ENCODE data around the gene MRPL3.

MRPL3 gene

GRCh38 chr3:131454501-131454900 lies 48.3 kb downstream of the MRPL3 start:
- Histone ChIP-seq H2AFZ (ENCODE audit: low read length) (no peak overlapping the region), H3K9ac (ENCODE audit: low read length) (no peak overlapping the region), H3K27ac (ENCODE audit: low read length) (no peak overlapping the region), H4K20me1 (ENCODE audit: insufficient read depth, low read length) (no peaks in the 10 kb centered on the region), H3K79me2 (ENCODE audit: low read length) (no peaks in the 10 kb centered on the region), H3K4me2 (ENCODE audit: low read depth, low read length) (no peak overlapping the region), H3K9me2 (replicated peaks; ENCODE audit: insufficient read depth, low read length) (no peaks in the 10 kb centered on the region), H3K9me3 (replicated peaks; ENCODE audit: insufficient read depth, low read length) (no peaks in the 10 kb centered on the region), H3K4me1 (ENCODE audit: low read length) (no peaks in the 10 kb centered on the region), H3K36me3 (replicated peaks; ENCODE audit: insufficient read depth, low read length) (no peaks in the 10 kb centered on the region), H3F3A (ENCODE audit: insufficient read depth, low read length) (no peaks in the 10 kb centered on the region), H3K4me3 (ENCODE audit: low read length) (no peak overlapping the region), H3K27me3 (replicated peaks; ENCODE audit: insufficient read depth, low read length) (no peaks in the 10 kb centered on the region)
- TF ChIP-seq, protein P1, sequence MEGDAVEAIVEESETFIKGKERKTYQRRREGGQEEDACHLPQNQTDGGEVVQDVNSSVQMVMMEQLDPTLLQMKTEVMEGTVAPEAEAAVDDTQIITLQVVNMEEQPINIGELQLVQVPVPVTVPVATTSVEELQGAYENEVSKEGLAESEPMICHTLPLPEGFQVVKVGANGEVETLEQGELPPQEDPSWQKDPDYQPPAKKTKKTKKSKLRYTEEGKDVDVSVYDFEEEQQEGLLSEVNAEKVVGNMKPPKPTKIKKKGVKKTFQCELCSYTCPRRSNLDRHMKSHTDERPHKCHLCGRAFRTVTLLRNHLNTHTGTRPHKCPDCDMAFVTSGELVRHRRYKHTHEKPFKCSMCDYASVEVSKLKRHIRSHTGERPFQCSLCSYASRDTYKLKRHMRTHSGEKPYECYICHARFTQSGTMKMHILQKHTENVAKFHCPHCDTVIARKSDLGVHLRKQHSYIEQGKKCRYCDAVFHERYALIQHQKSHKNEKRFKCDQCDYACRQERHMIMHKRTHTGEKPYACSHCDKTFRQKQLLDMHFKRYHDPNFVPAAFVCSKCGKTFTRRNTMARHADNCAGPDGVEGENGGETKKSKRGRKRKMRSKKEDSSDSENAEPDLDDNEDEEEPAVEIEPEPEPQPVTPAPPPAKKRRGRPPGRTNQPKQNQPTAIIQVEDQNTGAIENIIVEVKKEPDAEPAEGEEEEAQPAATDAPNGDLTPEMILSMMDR (IDR thresholded peaks at IDR 0.05; ENCODE audit: low read length), result no peak
- TF ChIP-seq EZH2phosphoT487 (IDR thresholded peaks at IDR 0.05; ENCODE audit: low read length), result no peak
- no peak for TF ChIP-seq EZH2 (optimal IDR thresholded peaks at IDR 0.05; ENCODE audit: low read depth, low read length)
- DNase-seq, result no peak

- Histone ChIP-seq H3K9me3 (replicated peaks; ENCODE audit: insufficient read depth, low read length) (no peaks in the 10 kb centered on the region), H3K4me3 (ENCODE audit: low read length) (no peak overlapping the region), H3F3A (ENCODE audit: insufficient read depth, low read length) (no peaks in the 10 kb centered on the region), H2AFZ (ENCODE audit: low read length) (no peak overlapping the region), H3K9me2 (replicated peaks; ENCODE audit: insufficient read depth, low read length) (no peaks in the 10 kb centered on the region), H3K27me3 (replicated peaks; ENCODE audit: insufficient read depth, low read length) (no peaks in the 10 kb centered on the region), H3K36me3 (replicated peaks; ENCODE audit: insufficient read depth, low read length) (no peaks in the 10 kb centered on the region), H3K9ac (ENCODE audit: low read length) (no peak overlapping the region), H3K27ac (ENCODE audit: low read length) (no peak overlapping the region), H3K4me1 (ENCODE audit: low read length) (no peaks in the 10 kb centered on the region), H4K20me1 (ENCODE audit: insufficient read depth, low read length) (no peaks in the 10 kb centered on the region), H3K79me2 (ENCODE audit: low read length) (no peaks in the 10 kb centered on the region), H3K4me2 (ENCODE audit: low read depth, low read length) (no peak overlapping the region)
- no peak for DNase-seq
- TF ChIP-seq EZH2 (optimal IDR thresholded peaks at IDR 0.05; ENCODE audit: low read depth, low read length) (no peak), EZH2phosphoT487 (IDR thresholded peaks at IDR 0.05; ENCODE audit: low read length) (no peak)
- TF ChIP-seq, protein P1 (IDR thresholded peaks at IDR 0.05; ENCODE audit: low read length), result no peak
Observed at GRCh38 chr3:131453533-131453932, 49.2 kb downstream of the MRPL3 start.

DNA sequence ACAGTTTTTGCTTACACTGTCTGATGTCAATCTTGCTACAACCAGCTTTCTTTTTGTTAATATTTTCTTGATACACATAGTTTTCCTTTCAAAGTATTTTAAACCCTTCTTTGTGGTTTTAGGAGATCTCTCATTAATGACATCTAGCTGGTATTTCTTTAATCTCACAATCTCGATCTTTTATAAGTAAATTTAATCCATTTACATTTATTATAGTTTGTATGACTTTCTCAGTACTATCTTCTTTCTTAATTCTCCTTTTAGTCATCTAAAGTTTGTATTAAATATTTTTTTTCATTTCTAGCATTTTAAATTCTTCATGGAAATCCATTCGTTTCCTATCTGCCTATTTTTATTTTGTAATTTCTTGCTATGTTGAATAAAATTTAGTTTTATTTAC lies 55.4 kb downstream of the MRPL3 start:
- no peaks in the 10 kb centered on the region for H3K79me2 ChIP-seq (ENCODE audit: low read length)
- H3K9me3 ChIP-seq (replicated peaks; ENCODE audit: insufficient read depth, low read length), result no peaks in the 10 kb centered on the region
- no peaks in the 10 kb centered on the region for H3K4me1 ChIP-seq (ENCODE audit: low read length)
- H3K27ac ChIP-seq (ENCODE audit: low read length), result no peak overlapping the region
- H3K4me2 ChIP-seq (ENCODE audit: low read depth, low read length), result no peak overlapping the region
- TF ChIP-seq EZH2 (optimal IDR thresholded peaks at IDR 0.05; ENCODE audit: low read depth, low read length), result no peak
- no peak for TF ChIP-seq EZH2phosphoT487 (IDR thresholded peaks at IDR 0.05; ENCODE audit: low read length)
- TF ChIP-seq, protein P1 (IDR thresholded peaks at IDR 0.05; ENCODE audit: low read length), result no peak
- DNase-seq, result no peak
- H3K9ac ChIP-seq (ENCODE audit: low read length), result no peak overlapping the region
- no peak overlapping the region for H2AFZ ChIP-seq (ENCODE audit: low read length)
- H3F3A ChIP-seq (ENCODE audit: insufficient read depth, low read length), result no peaks in the 10 kb centered on the region
- no peak overlapping the region for H3K4me3 ChIP-seq (ENCODE audit: low read length)
- no peaks in the 10 kb centered on the region for H3K27me3 ChIP-seq (replicated peaks; ENCODE audit: insufficient read depth, low read length)
- H3K36me3 ChIP-seq (replicated peaks; ENCODE audit: insufficient read depth, low read length), result no peaks in the 10 kb centered on the region
- no peaks in the 10 kb centered on the region for H4K20me1 ChIP-seq (ENCODE audit: insufficient read depth, low read length)
- H3K9me2 ChIP-seq (replicated peaks; ENCODE audit: insufficient read depth, low read length), result no peaks in the 10 kb centered on the region
